HFFc6 (cell line): ENCODE measurements around the gene FMNL2. TPM values are rescaled to one million over a fixed set of nuclear protein-coding genes. Genes with fewer than 3 reads are reported as not detected.

Experiments
- DNase-seq: peaks from one replicate; pipeline ENCODE4 v3.0.0-alpha.2; 2018
- H3K27ac Mint-ChIP-seq: 2 replicates; pipeline ENCODE4 v1.8.0; 2020; ENCODE audit warnings: mild to moderate bottlenecking, mixed read lengths
- H3K27me3 Mint-ChIP-seq: 2 replicates; pipeline ENCODE4 v1.8.0; 2021; ENCODE audit warnings: mild to moderate bottlenecking, moderate library complexity, mixed read lengths; ENCODE audit not compliant: insufficient read depth
- H3K36me3 Mint-ChIP-seq: 2 replicates; pipeline ENCODE4 v1.8.0; 2021; ENCODE audit warnings: low read depth, mixed read lengths
- H3K4me1 Mint-ChIP-seq: 2 replicates; pipeline ENCODE4 v1.8.0; 2020; ENCODE audit warnings: low read depth, mixed read lengths
- H3K4me3 Mint-ChIP-seq: 2 replicates; pipeline ENCODE4 v1.8.0; 2020; ENCODE audit warnings: mild to moderate bottlenecking, moderate library complexity, mixed read lengths
- H3K9me3 Mint-ChIP-seq: 2 replicates; pipeline ENCODE4 v1.8.0; 2020; ENCODE audit warnings: mild to moderate bottlenecking, mixed read lengths
- CTCF ChIP-seq: fragments of 200-600 bp; sonication (generic); IDR thresholded peaks from 2 replicates; pipeline ENCODE4 v1.5.0; 2021; ENCODE audit warnings: antibody characterized with exemption, mild to moderate bottlenecking
- total RNA-seq, 6 experiments: library from RNA; stranded (reverse); fragmentation: NEBNext Ultra II Directional; extraction: Animal tissue kit (Norgen Biotek cat#: 25700); gene quantifications; 2 replicates in 1 of 6; 3 replicates in 5 of 6; pipeline ENCODE4 v1.2.3, GENCODE V29; 2021

Gene FMNL2
- total RNA-seq, 6 experiments from 2014 or later, result 13.7 to 20.9 (median 16.0) TPM

DNA sequence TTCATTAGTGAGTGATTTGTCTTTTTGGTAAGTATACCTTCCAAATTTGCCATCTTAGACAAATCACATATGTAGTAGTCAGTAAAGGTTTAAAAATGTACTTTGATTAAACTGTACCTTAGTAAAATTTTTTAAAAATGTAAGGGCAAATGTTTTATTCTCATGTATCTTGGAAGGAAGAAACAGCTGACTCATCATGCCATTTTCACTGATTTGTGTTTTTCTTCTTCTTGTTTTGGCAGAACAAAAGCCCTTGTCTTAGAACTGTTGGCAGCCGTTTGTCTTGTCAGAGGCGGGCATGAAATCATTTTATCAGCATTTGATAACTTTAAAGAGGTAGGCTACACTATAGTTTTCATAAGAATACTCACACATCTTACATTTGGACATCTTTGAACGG is 245.7 kb downstream of the FMNL2 start:
- peaks cover 29% of the 10 kb centered on the region for H3K4me1 Mint-ChIP-seq
- no peaks in the 10 kb centered on the region for H3K9me3 Mint-ChIP-seq
- no peak for DNase-seq
- no peak overlapping the region for H3K27ac Mint-ChIP-seq
- no peaks in the 10 kb centered on the region for H3K27me3 Mint-ChIP-seq
- no peak for TF ChIP-seq CTCF
- peaks cover 14% of the 10 kb centered on the region for H3K36me3 Mint-ChIP-seq
- H3K4me3 Mint-ChIP-seq, result no peak overlapping the region

DNA sequence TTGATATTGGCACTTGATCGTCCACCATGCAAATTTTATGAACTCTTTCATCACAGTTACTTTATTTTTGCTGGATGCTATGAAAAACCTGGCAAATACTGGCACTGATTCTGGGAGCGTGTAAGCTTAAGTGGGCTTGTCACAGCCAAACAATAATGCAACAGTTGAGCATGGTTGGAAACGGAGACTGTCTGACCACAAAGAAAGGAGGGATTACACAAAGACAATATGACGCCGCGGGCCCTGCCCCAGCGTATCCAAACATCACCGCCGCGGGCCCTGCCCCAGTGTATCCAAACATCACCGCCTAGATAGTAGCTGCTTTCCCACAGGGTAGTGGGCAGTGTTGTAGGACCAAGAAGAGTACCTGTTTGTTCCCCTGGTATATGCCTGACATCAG is 246.4 kb downstream of the FMNL2 start:
- Mint-ChIP-seq H3K27me3 (no peaks in the 10 kb centered on the region), H3K9me3 (no peaks in the 10 kb centered on the region), H3K27ac (no peak overlapping the region), H3K4me3 (no peak overlapping the region), H3K4me1 (peaks cover 35% of the 10 kb centered on the region), H3K36me3 (peaks cover 14% of the 10 kb centered on the region)
- DNase-seq, result no peak
- TF ChIP-seq CTCF, result no peak

DNA sequence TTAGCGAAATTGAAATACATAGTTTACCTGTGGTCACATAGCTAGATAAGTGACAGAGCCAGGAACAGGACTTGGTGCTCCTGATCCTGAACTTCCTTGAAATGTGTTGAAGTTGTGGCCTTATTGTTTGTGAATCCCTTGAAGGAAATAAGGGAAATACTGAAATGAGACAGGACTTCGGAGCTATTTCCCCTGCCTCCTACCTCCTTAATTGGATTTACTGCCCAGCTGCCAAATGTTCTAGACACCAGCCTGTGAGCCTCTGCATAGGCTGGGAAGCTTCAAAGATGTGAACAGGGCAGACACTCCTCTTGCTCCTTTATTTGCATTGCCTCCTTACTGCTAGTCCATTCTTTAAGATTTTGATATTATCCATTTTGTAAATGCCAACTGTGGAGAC is 247.1 kb downstream of the FMNL2 start:
- no peak for TF ChIP-seq CTCF
- no peaks in the 10 kb centered on the region for H3K27me3 Mint-ChIP-seq
- H3K4me1 Mint-ChIP-seq, result peaks cover 42% of the 10 kb centered on the region
- H3K27ac Mint-ChIP-seq, result no peak overlapping the region
- peaks cover 14% of the 10 kb centered on the region for H3K36me3 Mint-ChIP-seq
- H3K4me3 Mint-ChIP-seq, result no peak overlapping the region
- no peak for DNase-seq
- no peaks in the 10 kb centered on the region for H3K9me3 Mint-ChIP-seq

GRCh38 chr2:152583512-152584229 is 248.7 kb downstream of the FMNL2 start:
- Mint-ChIP-seq H3K27ac (no peak overlapping the region), H3K27me3 (no peaks in the 10 kb centered on the region; the same call in 1 of the 2 replicates), H3K4me1 (peaks cover 56% of the 10 kb centered on the region), H3K36me3 (peaks cover 14% of the 10 kb centered on the region), H3K9me3 (no peaks in the 10 kb centered on the region), H3K4me3 (no peak overlapping the region)
- no peak for DNase-seq
- TF ChIP-seq CTCF, result no peak

- Mint-ChIP-seq H3K36me3 (peaks cover 19% of the 10 kb centered on the region), H3K4me1 (peaks cover 56% of the 10 kb centered on the region), H3K9me3 (no peaks in the 10 kb centered on the region), H3K4me3 (no peak overlapping the region), H3K27ac (no peak overlapping the region), H3K27me3 (no peaks in the 10 kb centered on the region; the same call in 1 of the 2 replicates)
- DNase-seq, result no peak
- no peak for TF ChIP-seq CTCF
Observed at GRCh38 chr2:152584301-152584700, 249.3 kb downstream of the FMNL2 start.
